HEK293 (cell line): Measurements from ENCODE around the gene AGBL2.

ENCODE experiments used
- CTCF ChIA-PET: fragments of 350-600 bp; formaldehyde crosslinking; extraction: SDS; loops from one replicate; lab custom pipeline; 2021; ENCODE audit warnings: antibody characterized with exemption; lab: Yijun Ruan, JAX
- POLR2A ChIA-PET: fragments of 300-600 bp; formaldehyde crosslinking; extraction: SDS; loops from one replicate; lab custom pipeline; 2020; ENCODE audit warnings: antibody characterized with exemption, inconsistent platforms; lab: Yijun Ruan, JAX
- H3K27ac ChIP-seq: fragments of 200-500 bp; sonication (Bioruptor generic); 2 replicates; pipeline ENCODE4 v1.5.1; 2014; ENCODE audit warnings: low read depth, low read length, control low read depth, inconsistent platforms; ENCODE audit errors: extremely low read depth
- H3K36me3 ChIP-seq, 2 experiments: fragments of 200-500 bp in 1 of 2; sonication (Bioruptor generic) in 1 of 2; 1 replicate in 1 of 2; 2 replicates in 1 of 2; pipeline ENCODE4 v1.5.1; 2014 to 2017; ENCODE audit warnings: inconsistent platforms in 2 of 2, low read length in 2 of 2; ENCODE audit not compliant: control insufficient read depth in 2 of 2, insufficient read depth in 1 of 2
- H3K4me1 ChIP-seq: fragments of 200-500 bp; sonication (Bioruptor generic); 2 replicates; pipeline ENCODE4 v1.5.1; 2014; ENCODE audit warnings: mild to moderate bottlenecking, low read length, inconsistent platforms; ENCODE audit not compliant: control insufficient read depth, insufficient read depth
- H3K4me3 ChIP-seq: 2 replicates; pipeline ENCODE4 v1.5.1; 2011; ENCODE audit warnings: low read depth, mild to moderate bottlenecking, control low read depth, low read length, moderate library complexity
- H3K9me3 ChIP-seq: fragments of 200-500 bp; sonication (Bioruptor generic); 2 replicates; pipeline ENCODE4 v1.5.1; 2014; ENCODE audit warnings: low read depth, low read length, inconsistent platforms; ENCODE audit not compliant: control insufficient read depth, insufficient read depth
- INSM2 ChIP-seq: fragments of 450-650 bp; formaldehyde crosslinking; IDR thresholded peaks from 2 replicates; pipeline ENCODE4 v1.5.1; 2016; ENCODE audit warnings: missing biosample characterization, missing genetic modification characterization
- PRDM4 ChIP-seq: fragments of 450-650 bp; formaldehyde crosslinking; IDR thresholded peaks from 2 replicates; pipeline ENCODE4 v1.5.1; 2017; ENCODE audit warnings: missing biosample characterization, missing genetic modification characterization
- SCRT1 ChIP-seq: fragments of 450-650 bp; formaldehyde crosslinking; IDR thresholded peaks from 2 replicates; pipeline ENCODE4 v1.5.1; 2016; ENCODE audit warnings: missing biosample characterization, missing genetic modification characterization, borderline replicate concordance
- SP2 ChIP-seq: fragments of 450-650 bp; formaldehyde crosslinking; IDR thresholded peaks from 2 replicates; pipeline ENCODE4 v1.5.1; 2016; ENCODE audit warnings: missing biosample characterization, missing genetic modification characterization
- WT1 ChIP-seq: fragments of 450-650 bp; formaldehyde crosslinking; IDR thresholded peaks from 2 replicates; pipeline ENCODE4 v1.5.1; 2016; ENCODE audit warnings: missing biosample characterization, missing genetic modification characterization
- ZBTB11 ChIP-seq: fragments of 450-650 bp; formaldehyde crosslinking; conservative IDR thresholded peaks from 2 replicates; pipeline ENCODE4 v1.5.1; 2016; ENCODE audit warnings: low read depth, missing biosample characterization, missing genetic modification characterization
- ZBTB26 ChIP-seq: fragments of 450-650 bp; formaldehyde crosslinking; optimal IDR thresholded peaks from 2 replicates; pipeline ENCODE3; 2016; ENCODE audit warnings: missing biosample characterization, mild to moderate bottlenecking, missing genetic modification characterization
- ZFHX2 ChIP-seq: fragments of 450-650 bp; formaldehyde crosslinking; conservative IDR thresholded peaks from 2 replicates; pipeline ENCODE4 v1.5.1; 2016; ENCODE audit warnings: missing biosample characterization, missing genetic modification characterization
- ZNF19 ChIP-seq: fragments of 450-650 bp; formaldehyde crosslinking; IDR thresholded peaks from 2 replicates; pipeline ENCODE4; 2016; ENCODE audit warnings: missing biosample characterization, missing genetic modification characterization, low read depth
- ZNF223 ChIP-seq: fragments of 450-650 bp; formaldehyde crosslinking; IDR thresholded peaks from 2 replicates; pipeline ENCODE4 v1.5.1; 2016; ENCODE audit warnings: missing biosample characterization, missing genetic modification characterization
- ZNF362 ChIP-seq: fragments of 450-650 bp; formaldehyde crosslinking; IDR thresholded peaks from 2 replicates; pipeline ENCODE4 v1.5.1; 2016; ENCODE audit warnings: missing biosample characterization, missing genetic modification characterization
- ZNF473 ChIP-seq: fragments of 450-650 bp; formaldehyde crosslinking; IDR thresholded peaks from 2 replicates; pipeline ENCODE4 v1.5.1; 2017; ENCODE audit warnings: missing biosample characterization, missing genetic modification characterization
- ZNF488 ChIP-seq: fragments of 450-650 bp; formaldehyde crosslinking; IDR thresholded peaks from 2 replicates; pipeline ENCODE4 v1.5.1; 2016; ENCODE audit warnings: missing biosample characterization, missing genetic modification characterization
- ZNF529 ChIP-seq: fragments of 450-650 bp; formaldehyde crosslinking; IDR thresholded peaks from 2 replicates; pipeline ENCODE4 v1.5.1; 2017; ENCODE audit warnings: missing genetic modification characterization, missing biosample characterization; ENCODE audit not compliant: insufficient replicate concordance
- ZNF555 ChIP-seq: fragments of 450-650 bp; formaldehyde crosslinking; conservative IDR thresholded peaks from 2 replicates; pipeline ENCODE4 v1.5.1; 2017; ENCODE audit warnings: missing biosample characterization, mild to moderate bottlenecking, missing genetic modification characterization, inconsistent platforms
- ZNF560 ChIP-seq: fragments of 450-650 bp; formaldehyde crosslinking; IDR thresholded peaks from 2 replicates; pipeline ENCODE4 v1.5.1; 2017; ENCODE audit warnings: missing biosample characterization, missing genetic modification characterization, borderline replicate concordance
- ZNF571 ChIP-seq: fragments of 450-650 bp; formaldehyde crosslinking; IDR thresholded peaks from 2 replicates; pipeline ENCODE4 v1.5.0; 2017; ENCODE audit warnings: missing biosample characterization, missing genetic modification characterization
- ZNF596 ChIP-seq: fragments of 450-650 bp; IDR thresholded peaks from 2 replicates; pipeline ENCODE4 v1.5.0; 2018; ENCODE audit warnings: missing biosample characterization, mild to moderate bottlenecking, missing genetic modification characterization, moderate library complexity
- ZSCAN18 ChIP-seq: fragments of 450-650 bp; formaldehyde crosslinking; IDR thresholded peaks from 2 replicates; pipeline ENCODE4 v1.5.1; 2016; ENCODE audit warnings: missing biosample characterization, missing genetic modification characterization

Gene AGBL2

GRCh38 chr11:47705721-47706120 lies 9.4 kb downstream of the AGBL2 start:
- TF ChIP-seq ZNF473 (no peak), SP2 (no peak), ZNF488 (tag by site-specific recombination) (no peak), ZNF555 (no peak), ZNF560 (tag by site-specific recombination) (no peak), SCRT1 (tag by site-specific recombination) (no peak), ZNF223 (tag by site-specific recombination) (no peak), INSM2 (tag by site-specific recombination) (no peak), ZSCAN18 (tag by site-specific recombination) (no peak), PRDM4 (tag by site-specific recombination) (no peak), ZNF571 (tag by site-specific recombination) (no peak), ZNF19 (tag by site-specific recombination) (no peak), ZNF362 (no peak), ZBTB11 (tag by site-specific recombination) (no peak), ZFHX2 (no peak), ZBTB26 (tag by site-specific recombination) (no peak), ZNF596 (no peak), WT1 (tag by site-specific recombination) (no peak), ZNF529 (tag by site-specific recombination) (no peak)
- Histone ChIP-seq H3K4me1 (no peaks in the 10 kb centered on the region), H3K36me3 (no peaks in the 10 kb centered on the region), H3K4me3 (no peak overlapping the region), H3K9me3 (no peaks in the 10 kb centered on the region), H3K27ac (no peak overlapping the region)
- CTCF ChIA-PET = no interaction called here
- POLR2A ChIA-PET = interaction anchor here (2.1 kb wide), 1 partner anchor 9 kb away, joined by 7 read pairs; the partner anchor contains the start of gene AGBL2
